Hippocampal formation (tissue), 2 donors: ENCODE data around the gene ZNG1E.
"Not testable (repeated sequence)": the region's sequence is repeated elsewhere in the genome, so short reads cannot be mapped to it uniquely, and the experiment has no call there.

Experiments
- DNase-seq, 2 donors: peaks; one replicate each; lab custom pipeline; 2025; lab: John Stamatoyannopoulos, UW

ZNG1E gene

GRCh38 chr9:65675589-65676021 is at the start of gene ZNG1E:
Gene ZNG1E, plus strand, starts transcription at chr9:65675928. Its CDS starts 49 bp downstream, at chr9:65675977.
- not testable (repeated sequence) for DNase-seq

GRCh38 chr9:65673579-65673978 is 2.1 kb upstream of the ZNG1E start:
- not testable (repeated sequence) for DNase-seq

GRCh38 chr9:65675018-65675417 is 710 bp upstream of the ZNG1E start:
- DNase-seq, result not testable (repeated sequence)

GRCh38 chr9:65676389-65676788 is 661 bp downstream of the ZNG1E start:
- DNase-seq, result not testable (repeated sequence)

GRCh38 chr9:65678533-65678932 is 2.8 kb downstream of the ZNG1E start:
- not testable (repeated sequence) for DNase-seq

GRCh38 chr9:65703550-65703949 is 27.8 kb downstream of the ZNG1E start:
- DNase-seq, result not testable (repeated sequence)

GRCh38 chr9:65714445-65714844 is 38.7 kb downstream of the ZNG1E start:
- not testable (repeated sequence) for DNase-seq

- DNase-seq, result not testable (repeated sequence)
Observed at GRCh38 chr9:65737096-65737564, 61.4 kb downstream of the ZNG1E start, which contains the start of gene FOXD4L4. Gene FOXD4L4, plus strand, starts transcription at chr9:65737146. Its CDS starts 0 bp downstream, at chr9:65737146.

- DNase-seq, result not testable (repeated sequence)
Observed at GRCh38 chr9:65738133-65738532, 62.4 kb downstream of the ZNG1E start.
